K562 (cell line): ENCODE results near the gene B9D2. TPM values are rescaled to one million over a fixed set of nuclear protein-coding genes. Genes with fewer than 3 reads are reported as not detected.
A peak's percentile ranks its signal among the peaks of the same experiment; 100 is the strongest.

ENCODE experiments used
- AFF4 ChIP-seq: sonication (generic); formaldehyde crosslinking; IDR thresholded peaks from 2 replicates; pipeline ENCODE4 v1.8.0; 2023; ENCODE audit warnings: mild to moderate bottlenecking, missing genetic modification reagents
- BRCA1 ChIP-seq, 2 experiments: fragments of 450-650 bp in 1 of 2; sonication (generic) in 1 of 2; formaldehyde crosslinking in 1 of 2; IDR thresholded peaks; 2 replicates each; pipeline versions ENCODE4 v1.5.0 to v1.6.1; 2017 to 2020; ENCODE audit warnings: mild to moderate bottlenecking in 1 of 2, missing genetic modification reagents in 1 of 2
- CXXC5 ChIP-seq: fragments of 250-450 bp; sonication (Bioruptor Pico); IDR thresholded peaks from 2 replicates; pipeline ENCODE4 v1.8.0; 2022; ENCODE audit warnings: inconsistent platforms, mild to moderate bottlenecking, moderate library complexity
- EGR1 ChIP-seq: fragments of 450-650 bp; conservative IDR thresholded peaks from 2 replicates; pipeline ENCODE4 v1.6.1; 2017; ENCODE audit warnings: mild to moderate bottlenecking
- GTF2E2 ChIP-seq: fragments of 200-800 bp; sonication (Bioruptor generic); IDR thresholded peaks from 2 replicates; pipeline ENCODE4 v1.6.1; 2016; ENCODE audit warnings: missing genetic modification characterization, missing compliant biosample characterization
- HOMEZ ChIP-seq: fragments of 250-450 bp; sonication (Bioruptor Pico); IDR thresholded peaks from 2 replicates; pipeline ENCODE4 v1.4.0; 2020; ENCODE audit warnings: mild to moderate bottlenecking, moderate library complexity
- PRPF4 ChIP-seq: fragments of 200-400 bp; formaldehyde crosslinking; IDR thresholded peaks from one replicate; pipeline ENCODE4 v1.6.1; 2017; ENCODE audit warnings: low read length, low read depth, mild to moderate bottlenecking; ENCODE audit not compliant: insufficient read depth, poor library complexity, severe bottlenecking
- RAD51 ChIP-seq: fragments of 450-650 bp; IDR thresholded peaks from 2 replicates; pipeline ENCODE4 v1.7.1; 2016; ENCODE audit warnings: low read depth, mild to moderate bottlenecking, borderline replicate concordance
- SIN3A ChIP-seq, 2 experiments: fragments of 150-350 bp in 1 of 2; IDR thresholded peaks; 2 replicates each; pipeline ENCODE4 v1.6.1; 2011 to 2016; ENCODE audit warnings: borderline replicate concordance in 2 of 2, low read depth in 2 of 2, low read length in 2 of 2, mild to moderate bottlenecking in 2 of 2, moderate library complexity in 2 of 2; ENCODE audit not compliant: control insufficient read depth in 1 of 2
- SNAPC5 ChIP-seq: fragments of 250-450 bp; sonication (Bioruptor Pico); IDR thresholded peaks from 2 replicates; pipeline ENCODE4 v1.8.0; 2021; ENCODE audit warnings: moderate library complexity, mild to moderate bottlenecking, inconsistent platforms
- polyA plus RNA-seq, 8 experiments: library from polyadenylated mRNA; depleted of rRNA in 4 of 8; stranded (reverse) in 5 of 8; unstranded in 3 of 8; fragments of >200 nt; fragmentation: Nextera tagmentation in 2 of 8; fragmentation: Illumina TruSeq in 1 of 8; extraction: Ambion mirVana in 2 of 8; extraction: Trizol in 1 of 8; gene quantifications; 2 replicates each; pipeline versions ENCODE4 v1.2.1 to v1.2.3, GENCODE V29; 2011 to 2014; ENCODE audit warnings: inconsistent platforms in 1 of 8, missing spikeins in 1 of 8
- total RNA-seq, 7 experiments: library from RNA; depleted of rRNA in 6 of 7; stranded (reverse); fragments of >200 nt in 6 of 7; fragmentation: Illumina TruSeq in 2 of 7; extraction: Trizol in 2 of 7; gene quantifications; 2 replicates each; pipeline versions ENCODE4 v1.2.1 to v1.2.3, GENCODE V29; 2011 to 2021; ENCODE audit warnings: low replicate concordance in 1 of 7
- TF ChIP-seq, protein P1 (sequence below): sonication (generic); formaldehyde crosslinking; IDR thresholded peaks from 2 replicates; pipeline ENCODE4 v1.8.1; 2023; ENCODE audit warnings: mild to moderate bottlenecking, missing genetic modification reagents
- TF ChIP-seq, protein P2 (sequence below): fragments of 200-800 bp; sonication (Bioruptor generic); IDR thresholded peaks from 2 replicates; pipeline ENCODE4 v1.6.1; 2016; ENCODE audit warnings: missing genetic modification characterization, missing compliant biosample characterization

The B9D2 gene
- total and polyA plus RNA-seq, 9 of the 15 experiments (the other 6 are each of a cell fraction or from before 2014, with no cell fraction given): 0.83 to 6.9 (median 2.8) TPM

GRCh38 chr19:41351339-41352245 lies 12.4 kb downstream of the B9D2 start (continued):
- TF ChIP-seq SIN3A (IDR thresholded peaks at IDR 0.05; ENCODE audit: borderline replicate concordance in 2 of 2, control insufficient read depth in 1 of 2, low read depth in 2 of 2, low read length in 2 of 2) (peak in 1 of 2 experiments; percentile 80; a peak in 1 of 4 replicates), GTF2E2 (no peak), CXXC5 (CRISPR knock-in tag) (peak; percentile 55), SNAPC5 (CRISPR knock-in tag) (no peak), EGR1 (peak; percentile 90), AFF4 (CRISPR knock-in tag) (0 out of 2 replicates have a peak, but pooled peaks have one; percentile 16), RAD51 (0 out of 2 replicates have a peak, but pooled peaks have one; percentile 31), BRCA1 (IDR thresholded peaks at IDR 0.05) (no peak), BRCA1 (CRISPR knock-in tag; IDR thresholded peaks at IDR 0.05) (no peak), PRPF4 (no peak), HOMEZ (CRISPR knock-in tag) (no peak)
- TF ChIP-seq, protein P1, sequence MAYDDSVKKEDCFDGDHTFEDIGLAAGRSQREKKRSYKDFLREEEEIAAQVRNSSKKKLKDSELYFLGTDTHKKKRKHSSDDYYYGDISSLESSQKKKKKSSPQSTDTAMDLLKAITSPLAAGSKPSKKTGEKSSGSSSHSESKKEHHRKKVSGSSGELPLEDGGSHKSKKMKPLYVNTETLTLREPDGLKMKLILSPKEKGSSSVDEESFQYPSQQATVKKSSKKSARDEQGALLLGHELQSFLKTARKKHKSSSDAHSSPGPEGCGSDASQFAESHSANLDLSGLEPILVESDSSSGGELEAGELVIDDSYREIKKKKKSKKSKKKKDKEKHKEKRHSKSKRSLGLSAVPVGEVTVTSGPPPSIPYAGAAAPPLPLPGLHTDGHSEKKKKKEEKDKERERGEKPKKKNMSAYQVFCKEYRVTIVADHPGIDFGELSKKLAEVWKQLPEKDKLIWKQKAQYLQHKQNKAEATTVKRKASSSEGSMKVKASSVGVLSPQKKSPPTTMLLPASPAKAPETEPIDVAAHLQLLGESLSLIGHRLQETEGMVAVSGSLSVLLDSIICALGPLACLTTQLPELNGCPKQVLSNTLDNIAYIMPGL (CRISPR knock-in tag): no peak
- TF ChIP-seq, protein P2, sequence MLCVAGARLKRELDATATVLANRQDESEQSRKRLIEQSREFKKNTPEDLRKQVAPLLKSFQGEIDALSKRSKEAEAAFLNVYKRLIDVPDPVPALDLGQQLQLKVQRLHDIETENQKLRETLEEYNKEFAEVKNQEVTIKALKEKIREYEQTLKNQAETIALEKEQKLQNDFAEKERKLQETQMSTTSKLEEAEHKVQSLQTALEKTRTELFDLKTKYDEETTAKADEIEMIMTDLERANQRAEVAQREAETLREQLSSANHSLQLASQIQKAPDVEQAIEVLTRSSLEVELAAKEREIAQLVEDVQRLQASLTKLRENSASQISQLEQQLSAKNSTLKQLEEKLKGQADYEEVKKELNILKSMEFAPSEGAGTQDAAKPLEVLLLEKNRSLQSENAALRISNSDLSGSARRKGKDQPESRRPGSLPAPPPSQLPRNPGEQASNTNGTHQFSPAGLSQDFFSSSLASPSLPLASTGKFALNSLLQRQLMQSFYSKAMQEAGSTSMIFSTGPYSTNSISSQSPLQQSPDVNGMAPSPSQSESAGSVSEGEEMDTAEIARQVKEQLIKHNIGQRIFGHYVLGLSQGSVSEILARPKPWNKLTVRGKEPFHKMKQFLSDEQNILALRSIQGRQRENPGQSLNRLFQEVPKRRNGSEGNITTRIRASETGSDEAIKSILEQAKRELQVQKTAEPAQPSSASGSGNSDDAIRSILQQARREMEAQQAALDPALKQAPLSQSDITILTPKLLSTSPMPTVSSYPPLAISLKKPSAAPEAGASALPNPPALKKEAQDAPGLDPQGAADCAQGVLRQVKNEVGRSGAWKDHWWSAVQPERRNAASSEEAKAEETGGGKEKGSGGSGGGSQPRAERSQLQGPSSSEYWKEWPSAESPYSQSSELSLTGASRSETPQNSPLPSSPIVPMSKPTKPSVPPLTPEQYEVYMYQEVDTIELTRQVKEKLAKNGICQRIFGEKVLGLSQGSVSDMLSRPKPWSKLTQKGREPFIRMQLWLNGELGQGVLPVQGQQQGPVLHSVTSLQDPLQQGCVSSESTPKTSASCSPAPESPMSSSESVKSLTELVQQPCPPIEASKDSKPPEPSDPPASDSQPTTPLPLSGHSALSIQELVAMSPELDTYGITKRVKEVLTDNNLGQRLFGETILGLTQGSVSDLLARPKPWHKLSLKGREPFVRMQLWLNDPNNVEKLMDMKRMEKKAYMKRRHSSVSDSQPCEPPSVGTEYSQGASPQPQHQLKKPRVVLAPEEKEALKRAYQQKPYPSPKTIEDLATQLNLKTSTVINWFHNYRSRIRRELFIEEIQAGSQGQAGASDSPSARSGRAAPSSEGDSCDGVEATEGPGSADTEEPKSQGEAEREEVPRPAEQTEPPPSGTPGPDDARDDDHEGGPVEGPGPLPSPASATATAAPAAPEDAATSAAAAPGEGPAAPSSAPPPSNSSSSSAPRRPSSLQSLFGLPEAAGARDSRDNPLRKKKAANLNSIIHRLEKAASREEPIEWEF (CRISPR knock-in tag): no peak
